ENCODE results near the gene SLC22A5. TPM values are rescaled to one million over a fixed set of nuclear protein-coding genes. Genes with fewer than 3 reads are reported as not detected.
A peak's percentile ranks its signal among the peaks of the same experiment; 100 is the strongest.

Gene SLC22A5
- total RNA-seq, 1 donor from 2014 or later = 13.1 TPM

DNA sequence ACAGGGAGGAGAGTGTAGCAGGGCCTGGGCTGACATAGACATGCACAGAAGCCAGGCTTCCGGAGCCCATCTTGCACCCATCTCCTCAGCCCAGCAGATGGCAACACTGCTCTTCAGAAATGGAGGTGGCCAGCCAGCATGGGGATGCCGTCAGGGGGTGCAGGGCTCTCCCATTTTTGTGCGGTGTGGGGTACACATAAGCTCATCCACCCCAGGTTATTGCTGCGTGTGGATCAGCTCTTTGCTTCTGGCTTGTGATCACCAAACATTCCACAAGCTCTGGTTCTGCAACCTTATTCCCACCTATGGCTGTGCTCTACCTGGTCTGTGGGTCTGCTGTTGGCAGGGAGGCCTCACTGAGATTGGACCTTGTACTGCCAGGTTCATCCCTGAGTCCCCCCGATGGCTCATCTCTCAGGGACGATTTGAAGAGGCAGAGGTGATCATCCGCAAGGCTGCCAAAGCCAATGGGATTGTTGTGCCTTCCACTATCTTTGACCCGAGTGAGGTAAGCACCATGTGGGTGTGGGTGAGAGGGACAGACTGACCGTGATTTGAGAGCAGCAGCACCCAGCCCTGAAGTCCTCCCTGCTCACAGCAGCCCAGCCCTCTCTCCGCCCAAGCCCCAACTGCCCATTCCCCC lies 17.3 kb downstream of the SLC22A5 start:
- no peak overlapping the region for H3K4me3 ChIP-seq (ENCODE audit: low read depth, low read length)
- DNase-seq (ENCODE audit: low read depth) = no peak
- TF ChIP-seq, protein P1, sequence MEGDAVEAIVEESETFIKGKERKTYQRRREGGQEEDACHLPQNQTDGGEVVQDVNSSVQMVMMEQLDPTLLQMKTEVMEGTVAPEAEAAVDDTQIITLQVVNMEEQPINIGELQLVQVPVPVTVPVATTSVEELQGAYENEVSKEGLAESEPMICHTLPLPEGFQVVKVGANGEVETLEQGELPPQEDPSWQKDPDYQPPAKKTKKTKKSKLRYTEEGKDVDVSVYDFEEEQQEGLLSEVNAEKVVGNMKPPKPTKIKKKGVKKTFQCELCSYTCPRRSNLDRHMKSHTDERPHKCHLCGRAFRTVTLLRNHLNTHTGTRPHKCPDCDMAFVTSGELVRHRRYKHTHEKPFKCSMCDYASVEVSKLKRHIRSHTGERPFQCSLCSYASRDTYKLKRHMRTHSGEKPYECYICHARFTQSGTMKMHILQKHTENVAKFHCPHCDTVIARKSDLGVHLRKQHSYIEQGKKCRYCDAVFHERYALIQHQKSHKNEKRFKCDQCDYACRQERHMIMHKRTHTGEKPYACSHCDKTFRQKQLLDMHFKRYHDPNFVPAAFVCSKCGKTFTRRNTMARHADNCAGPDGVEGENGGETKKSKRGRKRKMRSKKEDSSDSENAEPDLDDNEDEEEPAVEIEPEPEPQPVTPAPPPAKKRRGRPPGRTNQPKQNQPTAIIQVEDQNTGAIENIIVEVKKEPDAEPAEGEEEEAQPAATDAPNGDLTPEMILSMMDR (conservative IDR thresholded peaks at IDR 0.05; ENCODE audit: low read depth, low read length) = peak; percentile 80

DNA sequence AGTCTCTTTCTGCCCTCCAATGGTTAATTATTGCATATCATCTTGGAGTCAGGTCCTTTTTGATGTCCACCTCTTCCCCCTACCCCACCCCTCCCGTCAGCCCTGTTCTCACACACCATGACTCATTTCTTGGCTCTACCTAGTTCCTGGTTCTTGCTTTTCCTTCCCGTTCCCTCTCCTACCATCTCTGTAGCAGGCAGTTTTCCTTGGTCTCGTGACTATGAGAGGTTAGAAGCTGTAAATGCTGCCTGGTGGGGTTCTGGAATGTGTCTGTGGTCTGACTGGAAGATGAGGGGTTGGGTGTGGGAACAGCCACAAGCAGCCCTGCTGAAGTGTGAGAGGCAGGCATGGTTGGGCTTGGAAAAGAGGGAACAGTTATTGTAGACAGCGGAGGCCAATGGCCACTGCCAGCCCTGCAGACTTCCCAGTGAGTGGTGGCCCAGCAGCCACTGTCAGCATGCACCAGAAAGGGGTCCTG lies 18.2 kb downstream of the SLC22A5 start:
- peak; percentile 99 for DNase-seq (ENCODE audit: low read depth)
- H3K4me3 ChIP-seq (ENCODE audit: low read depth, low read length) = no peak overlapping the region
- TF ChIP-seq, protein P1 (conservative IDR thresholded peaks at IDR 0.05; ENCODE audit: low read depth, low read length) = no peak

GRCh38 chr5:132388244-132389050 lies 18.9 kb downstream of the SLC22A5 start:
- TF ChIP-seq, protein P1 (conservative IDR thresholded peaks at IDR 0.05; ENCODE audit: low read depth, low read length) = no peak
- H3K4me3 ChIP-seq (ENCODE audit: low read depth, low read length) = no peak overlapping the region
- DNase-seq (ENCODE audit: low read depth) = no peak

GRCh38 chr5:132389051-132389331 lies 19.5 kb downstream of the SLC22A5 start:
- TF ChIP-seq, protein P1 (conservative IDR thresholded peaks at IDR 0.05; ENCODE audit: low read depth, low read length) = no peak
- DNase-seq (ENCODE audit: low read depth) = no peak
- no peak overlapping the region for H3K4me3 ChIP-seq (ENCODE audit: low read depth, low read length)

DNA sequence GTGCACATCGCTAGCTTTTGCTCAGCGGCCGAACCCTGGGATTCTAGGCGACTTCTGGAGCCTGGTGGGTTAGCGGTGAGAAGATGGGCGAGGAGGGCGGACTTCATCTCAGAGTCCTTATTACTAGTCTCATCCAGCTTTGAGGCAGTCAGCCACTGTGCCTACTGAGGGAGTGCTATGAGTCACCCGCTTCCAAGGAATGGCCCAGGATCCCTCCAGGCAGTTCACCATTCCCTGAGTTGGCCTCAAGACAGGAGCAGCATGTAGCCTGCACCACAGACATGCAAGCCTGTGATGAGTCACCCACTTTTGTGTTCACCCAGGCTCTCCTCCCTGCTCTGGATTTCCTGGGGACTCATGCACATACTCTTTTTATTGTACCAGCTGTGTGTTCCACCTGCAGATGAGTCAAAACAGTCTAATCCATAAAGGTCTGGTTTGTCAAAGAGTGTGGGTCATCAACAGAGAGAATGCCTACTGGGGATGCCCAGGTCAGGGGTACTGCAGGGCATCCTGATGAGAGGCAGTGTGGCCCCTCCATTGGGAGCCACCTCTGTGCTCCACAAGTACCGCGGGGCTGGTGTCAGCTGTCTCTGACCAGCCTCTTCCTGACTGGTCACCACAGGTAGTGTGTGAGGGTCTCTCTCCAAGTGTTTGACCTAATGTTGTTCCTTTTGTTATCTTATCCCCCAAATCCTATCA lies 20.2 kb downstream of the SLC22A5 start:
- DNase-seq (ENCODE audit: low read depth) = peak; percentile 94

DNA sequence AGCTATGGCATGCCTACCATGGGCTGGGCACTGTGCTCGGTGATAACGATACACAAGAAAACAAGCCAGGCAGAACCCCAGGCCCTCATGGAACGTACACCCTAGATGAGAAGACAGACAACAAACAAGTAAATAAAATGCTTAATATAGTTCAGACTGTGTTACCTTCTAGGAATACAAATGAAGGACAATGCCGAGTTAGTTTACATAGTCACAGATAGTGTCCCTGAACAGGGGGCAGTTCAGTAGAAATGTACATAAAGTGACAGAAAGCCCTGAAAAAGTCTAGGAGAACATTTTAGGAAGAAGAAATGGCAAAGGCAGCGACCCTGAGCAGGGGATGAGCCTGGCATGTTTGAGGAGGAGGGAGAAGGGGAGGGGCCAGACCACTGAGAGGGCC lies 21.7 kb downstream of the SLC22A5 start:
- no peak for DNase-seq (ENCODE audit: low read depth)
- TF ChIP-seq, protein P1 (conservative IDR thresholded peaks at IDR 0.05; ENCODE audit: low read depth, low read length) = no peak

More for the DNA sequence above, 20.2 kb downstream of the SLC22A5 start:
- no peak overlapping the region for H3K4me3 ChIP-seq (ENCODE audit: low read depth, low read length)
- TF ChIP-seq, protein P1 (conservative IDR thresholded peaks at IDR 0.05; ENCODE audit: low read depth, low read length) = no peak

More for the DNA sequence above, 21.7 kb downstream of the SLC22A5 start:
- no peak overlapping the region for H3K4me3 ChIP-seq (ENCODE audit: low read depth, low read length)
